Measurements from ENCODE around the gene UNC93B1.

UNC93B1 gene

GRCh38 chr11:68040101-68040956, 36.4 kb upstream of the UNC93B1 start:
- Histone ChIP-seq H3K4me3 (ENCODE audit: insufficient read depth, low read depth, low read length) (no peak overlapping the region), H3K9me3 (ENCODE audit: control insufficient read depth, low read length) (no peaks in the 10 kb centered on the region), H3K4me1 (ENCODE audit: control insufficient read depth, insufficient read depth, low read length) (peaks cover 19% of the 10 kb centered on the region), H3K27ac (ENCODE audit: insufficient read depth, low read depth, low read length, poor library complexity, severe bottlenecking) (no peak overlapping the region), H3K27me3 (ENCODE audit: control insufficient read depth, insufficient read depth, low read length, poor library complexity, severe bottlenecking) (no peaks in the 10 kb centered on the region), H3K36me3 (ENCODE audit: control insufficient read depth, insufficient read depth, low read length) (no peaks in the 10 kb centered on the region)
- WGBS, 2 experiments, result 61 to 65% methylated on average over 22 of the region's 22 CpGs

GRCh38 chr11:68039526-68040086, 35.7 kb upstream of the UNC93B1 start:
- peaks cover 19% of the 10 kb centered on the region for H3K4me1 ChIP-seq (ENCODE audit: control insufficient read depth, insufficient read depth, low read length)

GRCh38 chr11:68038718-68039525, 35.0 kb upstream of the UNC93B1 start, which contains the start of gene TCIRG1:
TCIRG1 (plus strand) TSS chr11:68039025; CDS start chr11:68041272, 2,247 bp downstream.
- Histone ChIP-seq H3K4me1 (ENCODE audit: control insufficient read depth, insufficient read depth, low read length) (peaks cover 19% of the 10 kb centered on the region), H3K4me3 (ENCODE audit: insufficient read depth, low read depth, low read length) (peak within 1 kb of the TSS; percentile 43), H3K9me3 (ENCODE audit: control insufficient read depth, low read length) (no peaks in the 10 kb centered on the region), H3K27ac (ENCODE audit: insufficient read depth, low read depth, low read length, poor library complexity, severe bottlenecking) (no peak within 1 kb of the TSS), H3K27me3 (ENCODE audit: control insufficient read depth, insufficient read depth, low read length, poor library complexity, severe bottlenecking) (no peaks in the 10 kb centered on the region), H3K36me3 (ENCODE audit: control insufficient read depth, insufficient read depth, low read length) (peaks cover 6% of the 10 kb centered on the region)
- WGBS, 2 experiments, result 20 to 21% methylated on average over 51 of the region's 51 CpGs

More at GRCh38 chr11:68039526-68040086, 35.7 kb upstream of the UNC93B1 start:
- Histone ChIP-seq H3K27me3 (ENCODE audit: control insufficient read depth, insufficient read depth, low read length, poor library complexity, severe bottlenecking) (no peaks in the 10 kb centered on the region), H3K36me3 (ENCODE audit: control insufficient read depth, insufficient read depth, low read length) (no peaks in the 10 kb centered on the region), H3K9me3 (ENCODE audit: control insufficient read depth, low read length) (no peaks in the 10 kb centered on the region), H3K27ac (ENCODE audit: insufficient read depth, low read depth, low read length, poor library complexity, severe bottlenecking) (no peak overlapping the region), H3K4me3 (ENCODE audit: insufficient read depth, low read depth, low read length) (no peak overlapping the region)
- 79 to 82% methylated on average over 9 to 10 of the region's 10 CpGs for WGBS, 2 experiments

- H3K4me1 ChIP-seq (ENCODE audit: control insufficient read depth, insufficient read depth, low read length), result peaks cover 19% of the 10 kb centered on the region
- H3K36me3 ChIP-seq (ENCODE audit: control insufficient read depth, insufficient read depth, low read length), result peaks cover 13% of the 10 kb centered on the region
- 61 to 64% methylated on average over 13 of the region's 13 CpGs for WGBS, 2 experiments
- H3K27me3 ChIP-seq (ENCODE audit: control insufficient read depth, insufficient read depth, low read length, poor library complexity, severe bottlenecking), result no peaks in the 10 kb centered on the region
- H3K4me3 ChIP-seq (ENCODE audit: insufficient read depth, low read depth, low read length), result no peak overlapping the region
- no peaks in the 10 kb centered on the region for H3K9me3 ChIP-seq (ENCODE audit: control insufficient read depth, low read length)
- H3K27ac ChIP-seq (ENCODE audit: insufficient read depth, low read depth, low read length, poor library complexity, severe bottlenecking), result no peak overlapping the region
Measured at GRCh38 chr11:68038226-68038717, 34.4 kb upstream of the UNC93B1 start.

- no peaks in the 10 kb centered on the region for H3K9me3 ChIP-seq (ENCODE audit: control insufficient read depth, low read length)
- peaks cover 19% of the 10 kb centered on the region for H3K4me1 ChIP-seq (ENCODE audit: control insufficient read depth, insufficient read depth, low read length)
- WGBS, 2 experiments, result 93 to 94% methylated on average over 20 of the region's 20 CpGs
- peaks cover 19% of the 10 kb centered on the region for H3K36me3 ChIP-seq (ENCODE audit: control insufficient read depth, insufficient read depth, low read length)
- H3K27ac ChIP-seq (ENCODE audit: insufficient read depth, low read depth, low read length, poor library complexity, severe bottlenecking), result no peak overlapping the region
- no peak overlapping the region for H3K4me3 ChIP-seq (ENCODE audit: insufficient read depth, low read depth, low read length)
- H3K27me3 ChIP-seq (ENCODE audit: control insufficient read depth, insufficient read depth, low read length, poor library complexity, severe bottlenecking), result no peaks in the 10 kb centered on the region
Measured at GRCh38 chr11:68037411-68038225, 33.7 kb upstream of the UNC93B1 start.

- peaks cover 23% of the 10 kb centered on the region for H3K4me1 ChIP-seq (ENCODE audit: control insufficient read depth, insufficient read depth, low read length)
- WGBS, 2 experiments, result 93 to 94% methylated on average over 14 of the region's 14 CpGs
- no peak overlapping the region for H3K27ac ChIP-seq (ENCODE audit: insufficient read depth, low read depth, low read length, poor library complexity, severe bottlenecking)
- H3K4me3 ChIP-seq (ENCODE audit: insufficient read depth, low read depth, low read length), result no peak overlapping the region
- peaks cover 21% of the 10 kb centered on the region for H3K36me3 ChIP-seq (ENCODE audit: control insufficient read depth, insufficient read depth, low read length)
- H3K27me3 ChIP-seq (ENCODE audit: control insufficient read depth, insufficient read depth, low read length, poor library complexity, severe bottlenecking), result no peaks in the 10 kb centered on the region
- no peaks in the 10 kb centered on the region for H3K9me3 ChIP-seq (ENCODE audit: control insufficient read depth, low read length)
Measured at GRCh38 chr11:68036717-68037239, 32.9 kb upstream of the UNC93B1 start.

- Histone ChIP-seq H3K4me3 (ENCODE audit: insufficient read depth, low read depth, low read length) (no peak overlapping the region), H3K36me3 (ENCODE audit: control insufficient read depth, insufficient read depth, low read length) (peaks cover 21% of the 10 kb centered on the region), H3K27ac (ENCODE audit: insufficient read depth, low read depth, low read length, poor library complexity, severe bottlenecking) (no peak overlapping the region), H3K4me1 (ENCODE audit: control insufficient read depth, insufficient read depth, low read length) (peaks cover 29% of the 10 kb centered on the region), H3K27me3 (ENCODE audit: control insufficient read depth, insufficient read depth, low read length, poor library complexity, severe bottlenecking) (no peaks in the 10 kb centered on the region), H3K9me3 (ENCODE audit: control insufficient read depth, low read length) (no peaks in the 10 kb centered on the region)
- 91% methylated on average over 27 of the region's 27 CpGs for WGBS, 2 experiments
Measured at GRCh38 chr11:68036141-68036716, 32.3 kb upstream of the UNC93B1 start.

- 89 to 92% methylated on average over 13 of the region's 13 CpGs for WGBS, 2 experiments
- Histone ChIP-seq H3K36me3 (ENCODE audit: control insufficient read depth, insufficient read depth, low read length) (peaks cover 21% of the 10 kb centered on the region), H3K4me3 (ENCODE audit: insufficient read depth, low read depth, low read length) (no peak overlapping the region), H3K9me3 (ENCODE audit: control insufficient read depth, low read length) (no peaks in the 10 kb centered on the region), H3K27me3 (ENCODE audit: control insufficient read depth, insufficient read depth, low read length, poor library complexity, severe bottlenecking) (no peaks in the 10 kb centered on the region), H3K27ac (ENCODE audit: insufficient read depth, low read depth, low read length, poor library complexity, severe bottlenecking) (no peak overlapping the region), H3K4me1 (ENCODE audit: control insufficient read depth, insufficient read depth, low read length) (peaks cover 28% of the 10 kb centered on the region)
Measured at GRCh38 chr11:68035266-68035876, 31.5 kb upstream of the UNC93B1 start.

- Histone ChIP-seq H3K27ac (ENCODE audit: insufficient read depth, low read depth, low read length, poor library complexity, severe bottlenecking) (no peak overlapping the region), H3K27me3 (ENCODE audit: control insufficient read depth, insufficient read depth, low read length, poor library complexity, severe bottlenecking) (no peaks in the 10 kb centered on the region), H3K36me3 (ENCODE audit: control insufficient read depth, insufficient read depth, low read length) (peaks cover 21% of the 10 kb centered on the region), H3K9me3 (ENCODE audit: control insufficient read depth, low read length) (no peaks in the 10 kb centered on the region), H3K4me1 (ENCODE audit: control insufficient read depth, insufficient read depth, low read length) (peaks cover 27% of the 10 kb centered on the region), H3K4me3 (ENCODE audit: insufficient read depth, low read depth, low read length) (no peak overlapping the region)
- 95 to 96% methylated on average over 12 of the region's 12 CpGs for WGBS, 2 experiments
Measured at GRCh38 chr11:68033708-68034045, 29.8 kb upstream of the UNC93B1 start.
